Adipocyte (in vitro differentiated cells): ENCODE data around the gene ZNF648.
"Not testable (repeated sequence)": the region's sequence is repeated elsewhere in the genome, so short reads cannot be mapped to it uniquely, and the experiment has no call there.

Experiments used
- DNase-seq: peaks from one replicate; pipeline ENCODE4 v3.0.0-alpha.2; 2015; ENCODE audit warnings: low read depth
- H3K27me3 ChIP-seq: replicated peaks from 2 replicates; pipeline ENCODE4 v1.7.0; 2013; ENCODE audit warnings: mild to moderate bottlenecking, low read length, moderate library complexity; ENCODE audit not compliant: control insufficient read depth, insufficient read depth
- H3K36me3 ChIP-seq: 2 replicates; pipeline ENCODE4 v1.7.0; 2013; ENCODE audit warnings: low read length, mild to moderate bottlenecking, moderate library complexity; ENCODE audit not compliant: control insufficient read depth, insufficient read depth, severe bottlenecking
- H3K4me1 ChIP-seq: 2 replicates; pipeline ENCODE4 v1.7.0; 2013; ENCODE audit warnings: mild to moderate bottlenecking, low read length, moderate library complexity; ENCODE audit not compliant: control insufficient read depth, insufficient read depth
- H3K4me3 ChIP-seq: 2 replicates; pipeline ENCODE4 v1.7.0; 2013; ENCODE audit warnings: mild to moderate bottlenecking, low read length, moderate library complexity
- H3K9ac ChIP-seq: 2 replicates; pipeline ENCODE4 v1.7.0; 2013; ENCODE audit warnings: mild to moderate bottlenecking, low read length, moderate library complexity
- H3K9me3 ChIP-seq: 2 replicates; pipeline ENCODE4 v1.7.0; 2013; ENCODE audit warnings: mild to moderate bottlenecking, low read length, moderate library complexity; ENCODE audit not compliant: control insufficient read depth

Gene ZNF648

DNA sequence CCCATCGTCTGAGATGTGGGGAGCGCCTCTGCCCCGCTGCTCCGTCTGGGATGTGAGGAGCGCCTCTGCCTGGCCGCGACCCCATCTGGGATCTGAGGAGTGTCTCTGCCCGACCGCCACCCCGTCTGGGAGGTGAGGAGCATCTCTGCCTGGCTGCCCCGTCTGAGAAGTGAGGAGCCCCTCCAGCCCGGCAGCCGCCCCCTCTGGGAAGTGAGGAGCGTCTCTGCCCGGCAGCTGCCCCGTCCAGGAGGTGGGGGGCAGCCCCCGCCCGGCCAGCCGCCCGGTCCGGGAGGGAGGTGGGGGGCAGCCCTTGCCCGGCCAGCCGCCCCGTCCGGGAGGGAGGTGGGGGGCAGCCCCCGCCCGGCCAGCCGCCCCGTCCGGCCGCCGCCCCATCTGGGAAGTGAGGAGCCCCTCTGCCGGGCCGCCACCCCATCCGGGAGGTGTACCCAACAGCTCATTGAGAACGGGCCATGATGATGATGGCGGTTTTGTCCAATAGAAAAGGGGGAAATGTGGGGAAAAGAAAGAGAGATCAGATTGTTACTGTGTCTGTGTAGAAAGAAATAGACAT is 50.6 kb downstream of the ZNF648 start:
- H3K9ac ChIP-seq, H3K4me1 ChIP-seq: not testable (repeated sequence)

DNA sequence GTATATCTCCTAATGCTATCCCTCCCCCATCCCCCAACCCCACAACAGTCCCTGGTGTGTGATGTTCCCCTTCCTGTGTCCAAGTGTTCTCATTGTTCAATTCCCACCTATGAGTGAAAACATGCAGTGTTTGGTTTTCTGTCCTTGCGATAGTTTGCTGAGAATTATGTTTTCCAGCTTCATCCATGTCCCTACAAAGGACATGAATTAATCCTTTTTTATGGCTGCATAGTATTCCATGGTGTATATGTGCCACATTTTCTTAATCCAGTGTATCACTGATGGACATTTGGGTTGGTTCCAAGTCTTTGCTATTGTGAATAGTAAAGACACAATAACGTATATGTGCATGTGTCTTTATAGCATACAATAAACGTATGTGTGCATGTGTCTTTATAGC is 56.1 kb downstream of the ZNF648 start:
- not testable (repeated sequence) for H3K27me3 ChIP-seq, DNase-seq, H3K4me3 ChIP-seq, H3K9me3 ChIP-seq, H3K36me3 ChIP-seq, H3K4me1 ChIP-seq, H3K9ac ChIP-seq

More for the DNA sequence above, 50.6 kb downstream of the ZNF648 start:
- H3K27me3 ChIP-seq, H3K4me3 ChIP-seq, H3K36me3 ChIP-seq, H3K9me3 ChIP-seq, DNase-seq: not testable (repeated sequence)

DNA sequence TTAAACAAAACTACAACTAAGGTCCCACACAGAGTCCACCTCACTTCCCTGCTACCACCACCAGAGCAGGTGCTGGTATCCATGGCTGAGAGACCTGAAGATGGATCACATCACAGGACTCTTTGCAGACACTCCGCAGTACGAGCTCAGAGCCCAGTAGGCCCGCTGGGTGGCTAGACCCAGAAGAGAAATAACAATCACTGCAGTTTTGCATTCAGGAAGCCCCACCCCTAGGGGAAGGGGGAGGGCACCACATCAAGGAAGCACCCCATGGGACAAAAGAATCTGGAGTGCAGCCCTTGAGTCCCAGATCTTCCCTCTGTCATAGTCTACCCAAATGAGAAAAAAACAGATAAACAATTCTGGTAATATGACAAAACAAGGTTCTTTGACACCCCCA is 56.9 kb downstream of the ZNF648 start:
- Histone ChIP-seq H3K9me3 (no peaks in the 10 kb centered on the region), H3K4me1 (no peaks in the 10 kb centered on the region), H3K27me3 (peaks cover 5% of the 10 kb centered on the region), H3K36me3 (no peaks in the 10 kb centered on the region), H3K4me3 (no peak overlapping the region), H3K9ac (no peak overlapping the region)
- DNase-seq: no peak
